ENCODE data around the gene MLLT1. TPM values are rescaled to one million over a fixed set of nuclear protein-coding genes. Genes with fewer than 3 reads are reported as not detected.
A peak's percentile ranks its signal among the peaks of the same experiment; 100 is the strongest.

MLLT1 gene
- total RNA-seq, 2 experiments from 2014 or later, result 35.7 to 37.9 TPM

DNA sequence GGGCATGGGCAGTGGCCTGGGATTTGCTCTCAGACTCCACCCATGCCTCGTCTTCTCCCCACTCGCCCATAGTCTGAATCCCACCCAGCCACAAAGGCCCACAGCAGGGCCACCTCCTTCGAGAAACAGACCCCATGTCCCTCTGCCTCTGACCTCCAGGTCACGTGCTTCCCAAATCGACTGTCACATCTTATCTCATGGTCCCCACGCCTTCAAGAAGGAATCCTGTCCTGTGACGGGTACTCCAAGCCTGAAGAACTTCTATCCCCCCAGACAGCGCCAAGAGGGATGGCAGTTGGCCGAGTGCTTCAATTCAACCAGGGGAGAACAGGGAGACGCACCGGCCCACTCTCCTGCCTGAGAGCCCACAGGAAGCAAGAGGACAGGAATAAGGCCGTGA, 16.5 kb downstream of the MLLT1 start:
- CTCF ChIA-PET, result no interaction called here
- POLR2A ChIA-PET, result no interaction called here
- H3K4me3 Mint-ChIP-seq, result no peak overlapping the region
- peaks cover 24% of the 10 kb centered on the region for H3K36me3 Mint-ChIP-seq
- no peaks in the 10 kb centered on the region for H3K27me3 Mint-ChIP-seq
- intact Hi-C loops (cut with micrococcal nuclease), result no loop called here
- no peak for DNase-seq
- no peaks in the 10 kb centered on the region for H3K4me1 Mint-ChIP-seq (ENCODE audit: low read depth)
- H3K27ac Mint-ChIP-seq, result no peak overlapping the region
- no peaks in the 10 kb centered on the region for H3K9me3 Mint-ChIP-seq

DNA sequence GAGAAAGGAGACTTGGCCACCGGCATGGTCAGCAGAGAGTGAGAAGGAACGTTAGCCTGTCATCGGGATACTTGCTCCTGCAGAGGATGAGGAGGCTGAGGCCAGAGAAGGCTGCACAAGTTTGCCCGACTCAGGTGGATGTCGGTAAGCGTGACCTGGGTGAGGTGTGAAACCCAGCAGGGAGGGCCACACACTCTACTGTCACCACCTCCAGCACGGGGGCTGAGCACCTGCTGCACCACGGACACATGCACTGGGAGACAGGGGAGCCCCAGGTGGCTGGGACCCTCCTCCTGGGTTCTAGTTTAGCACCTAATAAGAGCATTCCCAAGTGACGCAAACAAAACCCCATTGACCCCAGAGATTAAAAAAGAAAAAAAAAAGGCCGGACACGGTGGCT, 17.3 kb downstream of the MLLT1 start:
- no peaks in the 10 kb centered on the region for H3K4me1 Mint-ChIP-seq (ENCODE audit: low read depth)
- no peak overlapping the region for H3K4me3 Mint-ChIP-seq
- peaks cover 28% of the 10 kb centered on the region for H3K36me3 Mint-ChIP-seq
- ChIA-PET POLR2A (no interaction called here), CTCF (no interaction called here)
- intact Hi-C loops (cut with micrococcal nuclease), result no loop called here
- no peaks in the 10 kb centered on the region for H3K27me3 Mint-ChIP-seq
- DNase-seq, result no peak
- no peak overlapping the region for H3K27ac Mint-ChIP-seq
- no peaks in the 10 kb centered on the region for H3K9me3 Mint-ChIP-seq

DNA sequence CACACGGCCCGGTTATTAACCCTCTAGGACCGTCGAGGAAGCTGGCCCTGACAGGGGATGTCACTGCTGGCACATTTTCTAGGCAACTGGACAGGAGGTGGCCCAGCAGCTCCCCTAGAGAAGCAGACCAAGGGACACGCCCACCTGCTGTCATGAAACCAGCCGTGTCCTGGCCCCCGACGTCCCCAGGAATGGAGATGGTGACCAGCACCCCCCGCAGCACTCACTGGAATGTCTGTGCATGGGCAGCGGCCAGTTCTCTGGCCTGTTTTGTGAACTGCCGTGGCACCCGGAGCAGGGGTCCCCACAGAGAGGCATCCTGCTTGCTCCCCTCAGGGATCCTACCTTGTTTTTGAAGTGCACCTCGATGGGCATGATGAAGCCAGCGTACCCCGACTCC, 17.9 kb downstream of the MLLT1 start:
- peaks cover 1% of the 10 kb centered on the region for H3K4me1 Mint-ChIP-seq (ENCODE audit: low read depth)
- peaks cover 31% of the 10 kb centered on the region for H3K36me3 Mint-ChIP-seq
- no peak for DNase-seq
- POLR2A ChIA-PET, result no interaction called here
- CTCF ChIA-PET, result interaction anchor here (1.7 kb wide), 1 partner anchor 44 kb away, joined by 5 read pairs; no protein-coding TSS in a partner anchor
- no peak overlapping the region for H3K27ac Mint-ChIP-seq
- H3K9me3 Mint-ChIP-seq, result no peaks in the 10 kb centered on the region
- no peaks in the 10 kb centered on the region for H3K27me3 Mint-ChIP-seq
- intact Hi-C loops (cut with micrococcal nuclease), result no loop called here
- no peak overlapping the region for H3K4me3 Mint-ChIP-seq

DNA sequence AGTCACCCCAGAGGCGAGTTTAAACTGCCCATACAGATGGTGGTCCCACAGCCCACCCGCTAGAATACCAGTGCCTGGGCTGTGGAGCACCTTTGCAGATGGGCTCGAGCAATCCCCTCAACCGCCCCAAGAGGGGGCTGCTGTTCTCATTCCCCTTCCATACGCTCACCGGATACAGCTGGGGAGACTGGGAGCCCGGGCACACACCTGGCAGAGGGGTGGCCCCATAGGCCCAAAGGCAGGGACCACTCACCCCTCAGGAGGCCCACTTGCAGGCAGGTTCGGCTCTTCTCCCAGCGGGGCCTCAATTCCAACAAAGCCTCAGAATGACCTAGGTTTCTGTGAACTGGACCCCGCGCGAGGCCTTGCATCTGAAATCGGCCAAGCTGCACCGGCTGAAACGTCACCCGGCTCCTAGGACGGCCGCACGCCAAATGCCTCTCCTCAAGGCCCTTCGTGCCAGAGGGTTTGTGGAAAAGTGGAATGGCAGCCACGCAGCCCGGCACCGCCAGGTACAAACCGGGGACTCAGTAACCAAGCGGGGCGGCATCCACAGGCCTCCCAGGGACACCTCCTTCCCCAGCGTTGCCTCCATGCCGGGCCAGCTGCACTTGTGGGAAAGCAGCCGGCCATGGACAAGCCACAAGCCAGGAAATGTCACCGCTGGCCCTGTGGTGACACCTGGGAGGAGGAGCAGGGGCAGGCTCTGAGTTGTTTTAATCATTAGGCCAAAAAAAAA, 18.7 kb downstream of the MLLT1 start:
- Mint-ChIP-seq H3K27me3 (no peaks in the 10 kb centered on the region), H3K4me3 (no peak overlapping the region), H3K27ac (no peak overlapping the region), H3K9me3 (no peaks in the 10 kb centered on the region), H3K4me1 (ENCODE audit: low read depth) (peaks cover 4% of the 10 kb centered on the region), H3K36me3 (peaks cover 31% of the 10 kb centered on the region)
- peak; percentile 37 for DNase-seq
- intact Hi-C loops (cut with micrococcal nuclease), result no loop called here
- ChIA-PET POLR2A (no interaction called here), CTCF (interaction anchor here (1.7 kb wide), 1 partner anchor 43 kb away, joined by 5 read pairs; no protein-coding TSS in a partner anchor)

DNA sequence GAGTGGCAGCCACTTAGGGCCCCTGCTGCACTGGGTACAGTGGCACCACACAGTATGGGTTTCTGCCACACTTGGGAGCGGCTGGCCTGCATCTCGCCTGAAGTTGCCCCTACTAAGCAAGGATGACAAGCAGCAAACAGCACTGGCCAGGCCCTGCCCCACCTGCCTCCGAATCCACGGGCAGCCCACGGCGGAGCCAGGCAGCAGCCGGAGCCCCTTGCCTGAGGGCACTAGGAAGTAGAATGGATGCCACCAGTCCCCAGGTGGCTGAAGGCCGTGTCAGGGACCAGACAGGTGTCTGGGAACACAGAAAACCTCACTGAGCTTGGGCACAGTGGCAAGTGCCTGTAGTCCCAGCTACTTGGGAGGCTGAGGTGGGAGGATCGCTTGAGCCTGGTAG, 19.4 kb downstream of the MLLT1 start:
- H3K9me3 Mint-ChIP-seq, result no peaks in the 10 kb centered on the region
- DNase-seq, result no peak
- ChIA-PET CTCF (interaction anchor here (1.4 to 1.7 kb wide), 2 partner anchors 42 kb away, joined by 5 to 6 read pairs; no protein-coding TSS in a partner anchor), POLR2A (no interaction called here)
- H3K27ac Mint-ChIP-seq, result no peak overlapping the region
- intact Hi-C loops (cut with micrococcal nuclease), result no loop called here
- H3K36me3 Mint-ChIP-seq, result peaks cover 31% of the 10 kb centered on the region
- peaks cover 4% of the 10 kb centered on the region for H3K4me1 Mint-ChIP-seq (ENCODE audit: low read depth)
- no peaks in the 10 kb centered on the region for H3K27me3 Mint-ChIP-seq
- no peak overlapping the region for H3K4me3 Mint-ChIP-seq

DNA sequence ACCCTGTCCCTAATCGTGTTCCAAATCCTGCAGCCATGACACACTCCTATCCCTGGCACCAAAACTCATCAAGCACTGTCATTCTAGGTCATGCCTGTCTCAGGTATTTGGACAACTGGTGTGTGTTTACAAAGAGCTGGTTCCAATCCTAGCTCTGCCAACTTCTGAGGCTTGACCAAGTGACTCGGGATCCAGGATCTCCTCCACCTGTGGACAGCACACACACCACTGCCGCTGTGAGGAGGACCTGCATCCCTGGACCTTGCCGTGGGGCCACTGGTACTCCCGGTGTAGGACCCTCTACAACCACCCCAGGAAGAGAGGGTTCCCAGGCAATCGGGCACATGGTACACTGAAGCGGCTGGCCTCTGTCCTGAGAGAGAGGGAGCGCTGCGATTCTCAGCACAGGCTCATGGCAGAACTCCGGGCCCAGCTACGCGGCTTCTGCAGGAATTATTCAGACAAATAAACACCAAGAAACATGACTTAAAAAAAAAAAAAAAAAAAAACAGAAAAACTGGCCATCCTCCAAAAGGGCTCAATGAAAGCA, 20.4 kb downstream of the MLLT1 start:
- intact Hi-C loops (cut with micrococcal nuclease), result no loop called here
- Mint-ChIP-seq H3K27ac (no peak overlapping the region), H3K4me3 (no peak overlapping the region), H3K9me3 (no peaks in the 10 kb centered on the region), H3K36me3 (peaks cover 31% of the 10 kb centered on the region), H3K4me1 (ENCODE audit: low read depth) (peaks cover 4% of the 10 kb centered on the region), H3K27me3 (no peaks in the 10 kb centered on the region)
- POLR2A ChIA-PET, result no interaction called here
- DNase-seq, result no peak
- CTCF ChIA-PET, result interaction anchor here (1.4 kb wide), 1 partner anchor 41 kb away, joined by 6 read pairs; no protein-coding TSS in a partner anchor

DNA sequence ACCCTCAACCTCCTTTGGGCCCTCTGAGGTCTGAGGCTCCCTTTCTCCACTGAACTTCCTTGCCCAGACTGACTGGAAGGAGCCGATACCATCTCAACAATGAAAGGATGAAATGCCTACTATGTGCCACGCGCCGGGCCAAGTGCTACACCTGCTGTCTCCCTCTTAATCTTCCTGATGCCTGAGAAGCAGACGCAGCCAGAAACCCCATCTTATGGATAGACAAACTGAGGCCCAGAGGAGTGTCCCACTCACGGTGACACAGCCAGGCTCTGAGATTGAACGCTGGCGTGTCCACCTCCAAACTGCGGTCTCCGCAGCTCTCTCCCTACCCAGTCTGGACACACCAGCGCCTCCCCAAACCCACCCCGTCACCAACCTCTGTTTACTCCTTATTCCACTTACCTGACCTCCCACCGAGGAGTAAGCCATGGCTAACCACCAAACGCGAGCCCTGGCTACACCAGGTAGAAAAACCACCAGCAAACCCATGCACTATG, 20.9 kb downstream of the MLLT1 start:
- H3K9me3 Mint-ChIP-seq, result no peaks in the 10 kb centered on the region
- intact Hi-C loops (cut with micrococcal nuclease), result no loop called here
- no peaks in the 10 kb centered on the region for H3K27me3 Mint-ChIP-seq
- no peak overlapping the region for H3K27ac Mint-ChIP-seq
- H3K4me3 Mint-ChIP-seq, result no peak overlapping the region
- ChIA-PET POLR2A (no interaction called here), CTCF (interaction anchor here (1.1 to 1.4 kb wide), 2 partner anchors 40 to 41 kb away, joined by 3 to 6 read pairs; no protein-coding TSS in a partner anchor)
- no peak for DNase-seq
- H3K36me3 Mint-ChIP-seq, result peaks cover 32% of the 10 kb centered on the region
- peaks cover 4% of the 10 kb centered on the region for H3K4me1 Mint-ChIP-seq (ENCODE audit: low read depth)

DNA sequence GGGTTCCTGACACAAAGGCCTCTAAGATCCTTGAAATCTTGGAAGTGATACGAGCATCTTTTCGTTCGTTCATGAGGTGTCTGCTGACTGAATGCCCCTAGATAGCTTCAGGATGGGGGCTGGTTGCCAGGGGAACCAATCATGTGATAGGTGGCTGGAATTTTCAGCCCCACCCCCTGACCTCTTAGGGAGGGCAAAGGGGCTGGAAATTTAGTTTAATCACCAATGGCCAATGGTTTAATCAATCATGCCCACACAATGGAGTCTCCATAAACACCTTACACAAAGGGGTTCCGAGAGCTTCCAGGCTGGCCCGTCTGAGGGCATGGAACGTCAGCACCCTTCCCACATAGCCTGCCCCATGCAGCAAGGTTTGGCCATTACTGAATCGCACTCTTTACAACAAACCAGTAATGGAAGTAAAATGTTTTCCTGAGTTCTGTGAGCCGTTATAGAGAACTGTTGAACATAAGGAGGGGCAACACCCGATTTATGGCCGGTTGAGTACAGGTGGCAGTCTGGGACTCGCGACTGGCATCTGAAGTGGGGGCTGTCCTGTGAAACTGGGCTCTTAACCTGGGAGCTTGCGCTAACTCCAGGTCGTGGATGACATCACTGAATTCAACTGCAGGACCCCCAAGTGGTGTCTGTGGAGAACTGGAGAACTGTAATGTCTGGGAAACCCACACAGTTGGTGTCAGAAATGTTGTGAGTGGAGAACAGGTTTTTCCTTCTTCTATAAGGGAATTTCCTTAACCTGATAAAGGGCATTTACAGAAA, 25.6 kb downstream of the MLLT1 start:
- ChIA-PET CTCF (interaction anchor here (1.1 to 1.2 kb wide), 2 partner anchors 36 to 129 kb away, joined by 3 read pairs; no protein-coding TSS in a partner anchor), POLR2A (no interaction called here)
- no peak for DNase-seq
- Mint-ChIP-seq H3K9me3 (no peaks in the 10 kb centered on the region), H3K4me3 (no peak overlapping the region), H3K27me3 (no peaks in the 10 kb centered on the region), H3K27ac (no peak overlapping the region), H3K36me3 (peaks cover 24% of the 10 kb centered on the region), H3K4me1 (ENCODE audit: low read depth) (peaks cover 24% of the 10 kb centered on the region)
- intact Hi-C loops (cut with micrococcal nuclease), result no loop called here

DNA sequence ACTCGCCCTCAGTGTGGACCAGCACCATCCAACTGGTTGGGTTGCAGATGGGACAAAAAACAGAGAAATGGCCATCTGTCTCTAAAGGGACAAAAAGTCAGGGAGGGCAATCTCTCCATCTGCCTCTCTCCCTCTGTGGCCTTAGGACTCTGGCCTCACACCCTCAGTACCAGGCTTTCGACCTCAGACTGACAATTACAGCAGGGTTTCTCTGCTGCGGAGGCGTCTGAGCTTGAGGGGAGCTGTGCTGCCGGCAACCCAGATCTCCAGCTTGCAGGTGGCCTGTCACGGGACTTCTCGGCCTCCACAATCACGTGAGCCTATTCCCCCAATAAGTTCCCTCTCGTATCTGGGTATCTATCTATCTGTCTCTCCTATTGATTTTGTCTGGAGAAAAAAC, 27.7 kb downstream of the MLLT1 start:
- H3K27me3 Mint-ChIP-seq, result no peaks in the 10 kb centered on the region
- no peak overlapping the region for H3K4me3 Mint-ChIP-seq
- no peak for DNase-seq
- H3K27ac Mint-ChIP-seq, result no peak overlapping the region
- CTCF ChIA-PET, result no interaction called here
- no peaks in the 10 kb centered on the region for H3K9me3 Mint-ChIP-seq
- peaks cover 27% of the 10 kb centered on the region for H3K4me1 Mint-ChIP-seq (ENCODE audit: low read depth)
- POLR2A ChIA-PET, result interaction anchor here (0.6 kb wide), 1 partner anchor 153 kb away, joined by 5 read pairs; no protein-coding TSS in a partner anchor
- peaks cover 15% of the 10 kb centered on the region for H3K36me3 Mint-ChIP-seq
- intact Hi-C loops (cut with micrococcal nuclease), result no loop called here

DNA sequence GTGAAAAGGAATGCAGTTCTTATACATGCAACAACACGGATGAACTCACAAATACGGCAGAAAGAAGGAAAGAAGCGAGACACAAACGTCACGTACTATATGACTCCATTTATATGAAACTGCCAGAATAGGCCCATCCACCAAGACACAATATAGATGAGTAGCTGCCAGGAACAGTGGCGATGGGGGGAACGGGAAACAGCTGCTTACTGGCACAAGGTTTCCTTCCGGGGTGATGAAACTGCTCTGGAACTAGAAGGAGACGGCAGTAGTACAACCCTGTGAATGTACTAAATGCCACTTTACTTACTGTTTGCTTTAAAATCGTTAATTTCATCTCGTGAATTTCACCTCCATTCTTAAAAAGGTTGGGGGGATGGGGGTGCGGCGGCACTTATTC, 28.9 kb downstream of the MLLT1 start:
- no peak for DNase-seq
- peaks cover 11% of the 10 kb centered on the region for H3K36me3 Mint-ChIP-seq
- ChIA-PET CTCF (no interaction called here), POLR2A (no interaction called here)
- H3K27me3 Mint-ChIP-seq, result no peaks in the 10 kb centered on the region
- no peak overlapping the region for H3K27ac Mint-ChIP-seq
- H3K9me3 Mint-ChIP-seq, result no peaks in the 10 kb centered on the region
- peaks cover 24% of the 10 kb centered on the region for H3K4me1 Mint-ChIP-seq (ENCODE audit: low read depth)
- no peak overlapping the region for H3K4me3 Mint-ChIP-seq
- intact Hi-C loops (cut with micrococcal nuclease), result no loop called here

DNA sequence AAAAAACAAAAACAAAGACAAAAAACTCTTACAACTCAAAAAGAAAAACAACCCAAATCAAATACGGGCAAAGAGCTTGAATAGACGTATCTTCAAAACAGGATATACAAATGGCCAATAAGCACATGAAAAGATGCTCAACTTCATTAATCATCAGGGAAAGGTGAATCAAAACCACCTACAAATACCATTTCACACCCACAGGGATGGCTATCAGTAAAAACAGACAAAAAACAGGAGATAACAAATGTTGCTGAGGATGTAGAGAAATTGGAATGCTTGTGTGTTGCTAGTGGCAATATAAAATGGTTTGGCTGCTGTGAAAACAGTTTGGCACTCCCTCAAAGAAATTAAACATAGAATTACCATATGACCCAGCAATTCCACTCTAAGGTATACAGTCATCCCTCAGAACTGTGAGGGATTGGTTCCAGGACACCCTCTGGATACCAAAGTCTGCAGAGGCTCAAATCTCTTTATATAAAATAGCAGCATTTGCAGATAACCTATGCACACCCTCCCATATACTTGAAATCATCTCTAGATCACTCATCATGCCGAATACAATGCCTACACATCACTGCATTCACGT, 29.7 kb downstream of the MLLT1 start:
- no peaks in the 10 kb centered on the region for H3K27me3 Mint-ChIP-seq
- H3K4me3 Mint-ChIP-seq, result no peak overlapping the region

DNA sequence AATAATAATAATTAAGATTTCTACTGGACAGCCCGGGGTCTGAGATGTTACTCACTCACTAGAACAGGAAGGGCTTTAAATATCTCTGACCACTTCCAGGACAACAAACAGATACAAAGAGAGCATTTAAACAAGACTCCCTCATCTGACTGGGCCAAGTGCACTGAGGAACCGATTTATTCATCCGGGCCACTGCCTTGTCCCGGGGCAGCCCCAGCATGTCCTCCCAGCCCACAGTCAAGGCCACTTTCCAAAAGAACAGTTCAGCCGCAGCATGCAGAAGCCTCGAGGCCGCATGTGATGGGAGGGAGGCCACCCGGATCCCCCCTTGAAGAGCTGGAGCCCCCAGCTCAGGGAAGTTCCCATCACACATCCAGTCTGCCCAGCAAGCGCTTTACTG, 30.5 kb downstream of the MLLT1 start:
- Mint-ChIP-seq H3K36me3 (peaks cover 4% of the 10 kb centered on the region), H3K4me1 (ENCODE audit: low read depth) (peaks cover 33% of the 10 kb centered on the region), H3K27ac (no peak overlapping the region), H3K9me3 (no peaks in the 10 kb centered on the region), H3K4me3 (no peak overlapping the region), H3K27me3 (no peaks in the 10 kb centered on the region)
- DNase-seq, result no peak
- POLR2A ChIA-PET, result no interaction called here
- CTCF ChIA-PET, result interaction anchor here (0.9 kb wide), 2 partner anchors 31 to 122 kb away, joined by 3 to 4 read pairs; no protein-coding TSS in a partner anchor
- intact Hi-C loops (cut with micrococcal nuclease), result no loop called here

More for the DNA sequence above, 29.7 kb downstream of the MLLT1 start:
- Mint-ChIP-seq H3K9me3 (no peaks in the 10 kb centered on the region), H3K4me1 (ENCODE audit: low read depth) (peaks cover 26% of the 10 kb centered on the region), H3K36me3 (peaks cover 9% of the 10 kb centered on the region), H3K27ac (no peak overlapping the region)
- DNase-seq, result no peak
- POLR2A ChIA-PET, result no interaction called here
- intact Hi-C loops (cut with micrococcal nuclease), result no loop called here
- CTCF ChIA-PET, result interaction anchor here (0.9 kb wide), 2 partner anchors 32 to 123 kb away, joined by 3 to 4 read pairs; no protein-coding TSS in a partner anchor

Measured in activated CD4-positive, alpha-beta memory T cell treated with anti-CD3 and anti-CD28 coated beads for 36 hours (primary cell).